K562 (cell line): Measurements from ENCODE around the gene SPAG16. TPM values are rescaled to one million over a fixed set of nuclear protein-coding genes. Genes with fewer than 3 reads are reported as not detected.

Source experiments
- ATAC-seq: fragments of 200-7000 bp; cut with Tn5 transposase; 3 replicates; pipeline ENCODE4 v1.9.1; 2020; ENCODE audit warnings: moderate library complexity
- BruUV-seq: library from RNA; stranded (reverse); fragments of 400-500 nt; replicated peaks from 2 replicates; lab custom pipeline; 2021; lab: Mats Ljungman, UMichigan
- CTCF ChIA-PET: fragments of 300-600 bp; formaldehyde crosslinking; extraction: SDS; loops from one replicate; lab custom pipeline; 2021; ENCODE audit warnings: low intra/inter-chr PET ratio; lab: Yijun Ruan, JAX
- POLR2A ChIA-PET: fragments of 300-600, 350-650 bp; sonication (Branson Sonifier 250); formaldehyde crosslinking; extraction: SDS; loops from one replicate; lab custom pipeline; 2021; ENCODE audit warnings: antibody characterized with exemption, inconsistent platforms; lab: Yijun Ruan, JAX
- DNase-seq, 4 experiments: peaks; one replicate each; pipeline versions ENCODE4 v3.0.0 to v3.0.0-alpha.2; 2011 to 2018; ENCODE audit warnings: low spot score in 3 of 4, mixed read lengths in 3 of 4; ENCODE audit errors: extremely low read depth in 1 of 4
- FAIRE-seq: peaks from 2 replicates; lab custom pipeline; 2011; peaks lifted over from hg19 to GRCh38; lab: Jason Lieb, UNC
- H2AFZ ChIP-seq: 2 replicates; pipeline ENCODE4 v1.6.0; 2011; ENCODE audit warnings: low read depth, low read length, control low read depth, inconsistent platforms
- H3K27ac ChIP-seq: fragments of 200-600 bp; 3 replicates; pipeline ENCODE4 v1.8.0; 2011; ENCODE audit warnings: low read depth, mild to moderate bottlenecking, control low read depth, inconsistent platforms, low read length, moderate library complexity, mixed read lengths; ENCODE audit errors: extremely low read depth
- H3K27me3 ChIP-seq, 2 experiments: fragments of 300-600 bp in 1 of 2; 2 replicates in 1 of 2; 3 replicates in 1 of 2; pipeline versions ENCODE4 v1.6.0 to v1.8.0; 2011; ENCODE audit warnings: inconsistent platforms in 2 of 2, low read length in 2 of 2, mild to moderate bottlenecking in 1 of 2, mixed read lengths in 1 of 2, moderate library complexity in 1 of 2; ENCODE audit not compliant: control insufficient read depth in 2 of 2, insufficient read depth in 2 of 2
- H3K36me3 ChIP-seq: fragments of 300-600 bp; 3 replicates; pipeline ENCODE4 v1.8.0; 2011; ENCODE audit warnings: mild to moderate bottlenecking, low read length, inconsistent platforms; ENCODE audit not compliant: control insufficient read depth, insufficient read depth
- H3K4me1 ChIP-seq, 2 experiments: fragments of 200-600 bp in 1 of 2; replicated peaks in 1 of 2; 2 replicates in 1 of 2; 3 replicates in 1 of 2; pipeline versions ENCODE4 v1.5.1 to v1.8.0; 2011; ENCODE audit warnings: inconsistent platforms in 2 of 2, low read length in 2 of 2, mild to moderate bottlenecking in 1 of 2, mixed read lengths in 1 of 2, moderate library complexity in 1 of 2; ENCODE audit not compliant: control insufficient read depth in 2 of 2, insufficient read depth in 2 of 2
- H3K4me2 ChIP-seq: 2 replicates; pipeline ENCODE4 v1.6.1; 2011; ENCODE audit warnings: low read length, control low read depth, inconsistent platforms, mixed read lengths; ENCODE audit not compliant: insufficient read depth
- H3K4me3 ChIP-seq: fragments of 200-600 bp; sonication (generic), shearing (Covaris generic); 2 replicates; pipeline ENCODE4 v1.5.1; 2016; ENCODE audit warnings: control low read depth, inconsistent platforms
- H3K79me2 ChIP-seq: fragments of 200-600 bp; 3 replicates; pipeline ENCODE4 v1.8.0; 2011; ENCODE audit warnings: low read length, inconsistent platforms; ENCODE audit not compliant: control insufficient read depth, insufficient read depth
- H3K9ac ChIP-seq, 2 experiments: 2 replicates each; pipeline versions ENCODE4 v1.6.0 to v1.6.1; 2011; ENCODE audit warnings: low read depth in 2 of 2, low read length in 2 of 2, control low read depth in 1 of 2, inconsistent platforms in 1 of 2, mild to moderate bottlenecking in 1 of 2, mixed read lengths in 1 of 2; ENCODE audit not compliant: insufficient read depth in 1 of 2
- H3K9me1 ChIP-seq: one replicate; pipeline ENCODE4 v1.6.0; 2011; ENCODE audit warnings: inconsistent platforms, mild to moderate bottlenecking, low read length, moderate library complexity; ENCODE audit not compliant: control insufficient read depth, insufficient read depth
- H3K9me3 ChIP-seq: replicated peaks from 2 replicates; pipeline ENCODE4 v1.5.1; 2011; ENCODE audit warnings: low read depth, low read length, inconsistent platforms; ENCODE audit not compliant: control insufficient read depth, insufficient read depth
- H4K20me1 ChIP-seq: replicated peaks from 2 replicates; pipeline ENCODE4 v1.6.1; 2011; ENCODE audit warnings: low read length, inconsistent platforms, mixed read lengths; ENCODE audit not compliant: control insufficient read depth, insufficient read depth
- ERF ChIP-seq: fragments of 450-650 bp; formaldehyde crosslinking; IDR thresholded peaks from 2 replicates; pipeline ENCODE4 v1.4.0; 2020; ENCODE audit warnings: mild to moderate bottlenecking, mixed read lengths
- HDAC3 ChIP-seq: fragments of 450-650 bp; IDR thresholded peaks from 2 replicates; pipeline ENCODE4 v1.6.1; 2018; ENCODE audit warnings: borderline replicate concordance, mild to moderate bottlenecking, moderate library complexity; ENCODE audit not compliant: partially characterized antibody
- MCM3 ChIP-seq: fragments of 450-650 bp; IDR thresholded peaks from 2 replicates; pipeline ENCODE4 v1.6.1; 2016
- SMARCA4 ChIP-seq: fragments of 450-650 bp; IDR thresholded peaks from 2 replicates; pipeline ENCODE4 v1.6.1; 2016
- ZNF316 ChIP-seq: fragments of 450-650 bp; IDR thresholded peaks from 2 replicates; pipeline ENCODE4 v1.6.1; 2016
- WGBS: fragments of 100-300 bp; shearing (Covaris generic); methylation state at CpG from one replicate; pipeline ENCODE4 v1.1.6; 2016; ENCODE audit warnings: low coverage, mixed read lengths; ENCODE audit not compliant: insufficient coverage; ENCODE audit errors: missing lambda C conversion rate; 5-methylcytosine and 5-hydroxymethylcytosine counted together
- in situ Hi-C: fragments of 300-500 bp; cut with MboI; formaldehyde crosslinking; loops from 4 replicates; pipeline ENCODE4 v1.15.0; 2018; ENCODE audit warnings: inconsistent platforms, mixed read lengths
- intact Hi-C: fragments of 100-400 bp; cut with micrococcal nuclease; formaldehyde crosslinking; loops from 2 replicates; pipeline ENCODE4 v1.14.2; 2022
- polyA plus RNA-seq, 8 experiments: library from polyadenylated mRNA; depleted of rRNA in 4 of 8; stranded (reverse) in 5 of 8; unstranded in 3 of 8; fragments of >200 nt; fragmentation: Nextera tagmentation in 2 of 8; fragmentation: Illumina TruSeq in 1 of 8; extraction: Ambion mirVana in 2 of 8; extraction: Trizol in 1 of 8; gene quantifications; 2 replicates each; pipeline versions ENCODE4 v1.2.1 to v1.2.3, GENCODE V29; 2011 to 2014; ENCODE audit warnings: inconsistent platforms in 1 of 8, missing spikeins in 1 of 8
- total RNA-seq, 7 experiments: library from RNA; depleted of rRNA in 6 of 7; stranded (reverse); fragments of >200 nt in 6 of 7; fragmentation: Illumina TruSeq in 2 of 7; extraction: Trizol in 2 of 7; gene quantifications; 2 replicates each; pipeline versions ENCODE4 v1.2.1 to v1.2.3, GENCODE V29; 2011 to 2021; ENCODE audit warnings: low replicate concordance in 1 of 7

The SPAG16 gene
- total and polyA plus RNA-seq, 9 of the 15 experiments (the other 6 are each of a cell fraction or from before 2014, with no cell fraction given), result 0.98 to 5.9 (median 3.5) TPM

GRCh38 chr2:213242653-213243052 lies 41.6 kb upstream of the SPAG16 start:
- no peak for FAIRE-seq
- no peaks in the 10 kb centered on the region for H3K27me3 ChIP-seq
- no peaks in the 10 kb centered on the region for H3K9me3 ChIP-seq
- no peak overlapping the region for H3K27ac ChIP-seq
- intact Hi-C loops, result loop anchor here (10.0 kb wide), 1 partner anchor 378 kb away; no protein-coding TSS in a partner anchor
- no peaks in the 10 kb centered on the region for H3K4me1 ChIP-seq
- DNase-seq, result no peak
- no peaks in the 10 kb centered on the region for H3K9me1 ChIP-seq
- ChIA-PET CTCF (no interaction called here), POLR2A (no interaction called here)
- no peaks in the 10 kb centered on the region for H4K20me1 ChIP-seq
- H3K9ac ChIP-seq, result no peak overlapping the region
- H3K4me2 ChIP-seq, result no peak overlapping the region
- ATAC-seq, result no peak
- in situ Hi-C loops, result no loop called here
- WGBS, result 0% methylated on average over 1 of the region's 1 CpG
- BruUV-seq, result no TSS peak
- H2AFZ ChIP-seq, result no peak overlapping the region
- no peak overlapping the region for H3K4me3 ChIP-seq
- no peaks in the 10 kb centered on the region for H3K36me3 ChIP-seq
- H3K79me2 ChIP-seq, result no peaks in the 10 kb centered on the region
- TF ChIP-seq SMARCA4 (no peak), ZNF316 (peak; percentile 14; the same call in 1 of the 2 replicates), MCM3 (no peak)

GRCh38 chr2:213243189-213244044 lies 40.8 kb upstream of the SPAG16 start:
- ATAC-seq, result no peak
- no peaks in the 10 kb centered on the region; a peak in 1 of 5 replicates for H3K4me1 ChIP-seq
- intact Hi-C loops, result loop anchor here (10.0 kb wide), 1 partner anchor 379 kb away; no protein-coding TSS in a partner anchor
- no peaks in the 10 kb centered on the region for H3K9me1 ChIP-seq
- no peaks in the 10 kb centered on the region for H3K79me2 ChIP-seq
- H3K27ac ChIP-seq, result no peak overlapping the region
- no peak overlapping the region for H3K4me2 ChIP-seq
- WGBS, result 0% methylated on average over 4 of the region's 6 CpGs
- no peaks in the 10 kb centered on the region for H3K27me3 ChIP-seq
- no peak for FAIRE-seq
- no peak for DNase-seq
- no peaks in the 10 kb centered on the region for H4K20me1 ChIP-seq
- TF ChIP-seq HDAC3 (no peak), ERF (no peak)
- POLR2A ChIA-PET, result no interaction called here
- H2AFZ ChIP-seq, result no peak overlapping the region
- CTCF ChIA-PET, result no interaction called here
- in situ Hi-C loops, result no loop called here
- H3K9ac ChIP-seq, result no peak overlapping the region
- H3K36me3 ChIP-seq, result no peaks in the 10 kb centered on the region
- no peaks in the 10 kb centered on the region for H3K9me3 ChIP-seq
- BruUV-seq, result no TSS peak
- H3K4me3 ChIP-seq, result no peak overlapping the region
